ENCODE results near the gene UBE2O.

DNA sequence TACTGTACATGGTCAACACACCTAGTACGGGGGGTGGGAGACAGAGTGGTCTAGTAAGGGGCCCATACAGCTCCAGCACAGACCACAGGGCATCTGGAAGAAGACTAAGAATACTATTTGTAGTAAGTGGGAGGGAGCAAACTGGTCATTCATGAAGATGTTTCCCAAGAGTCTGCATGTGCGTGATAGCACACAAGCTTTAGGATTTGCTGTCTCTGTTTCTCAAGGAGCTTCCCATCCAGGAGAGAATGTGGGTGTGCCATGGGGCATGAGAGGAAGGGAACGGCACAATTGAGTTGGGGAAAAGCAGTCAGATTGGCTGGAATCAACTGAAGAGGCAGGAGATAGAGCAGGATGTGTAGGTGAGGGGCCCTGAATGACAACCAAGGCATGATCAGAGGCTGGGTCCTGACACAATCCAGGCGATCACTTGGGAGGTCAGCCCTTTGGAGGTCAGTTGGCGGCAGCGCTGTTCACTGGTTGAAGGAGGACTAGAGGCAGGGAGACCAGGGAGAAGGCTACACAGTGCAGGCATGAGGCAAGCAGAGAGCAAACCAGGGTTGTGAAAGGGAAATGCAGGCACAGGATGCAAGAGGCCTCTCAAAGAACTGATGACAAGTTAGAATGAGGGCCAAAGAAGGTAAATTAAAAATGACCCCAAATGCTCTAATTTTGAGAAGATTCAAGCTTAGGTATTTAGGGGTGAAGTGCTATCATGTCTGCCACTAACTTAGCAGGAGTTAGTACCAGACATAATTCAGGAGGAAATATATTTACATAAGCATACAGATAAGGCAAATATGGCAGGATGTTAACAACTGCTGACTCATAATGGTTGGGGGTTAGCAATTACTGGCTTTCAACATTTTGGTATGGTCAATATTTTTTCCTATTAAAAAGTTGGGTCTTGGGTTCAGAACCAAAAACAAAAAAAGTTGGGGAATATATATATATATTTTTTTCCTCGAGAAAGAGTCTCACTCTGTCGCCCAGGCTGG is 10.3 kb downstream of the UBE2O start:
- TF ChIP-seq POLR2A (IDR thresholded peaks at IDR 0.05) (no peak), POLR2AphosphoS5 (IDR thresholded peaks at IDR 0.05) (no peak)
- TF ChIP-seq, protein P1, sequence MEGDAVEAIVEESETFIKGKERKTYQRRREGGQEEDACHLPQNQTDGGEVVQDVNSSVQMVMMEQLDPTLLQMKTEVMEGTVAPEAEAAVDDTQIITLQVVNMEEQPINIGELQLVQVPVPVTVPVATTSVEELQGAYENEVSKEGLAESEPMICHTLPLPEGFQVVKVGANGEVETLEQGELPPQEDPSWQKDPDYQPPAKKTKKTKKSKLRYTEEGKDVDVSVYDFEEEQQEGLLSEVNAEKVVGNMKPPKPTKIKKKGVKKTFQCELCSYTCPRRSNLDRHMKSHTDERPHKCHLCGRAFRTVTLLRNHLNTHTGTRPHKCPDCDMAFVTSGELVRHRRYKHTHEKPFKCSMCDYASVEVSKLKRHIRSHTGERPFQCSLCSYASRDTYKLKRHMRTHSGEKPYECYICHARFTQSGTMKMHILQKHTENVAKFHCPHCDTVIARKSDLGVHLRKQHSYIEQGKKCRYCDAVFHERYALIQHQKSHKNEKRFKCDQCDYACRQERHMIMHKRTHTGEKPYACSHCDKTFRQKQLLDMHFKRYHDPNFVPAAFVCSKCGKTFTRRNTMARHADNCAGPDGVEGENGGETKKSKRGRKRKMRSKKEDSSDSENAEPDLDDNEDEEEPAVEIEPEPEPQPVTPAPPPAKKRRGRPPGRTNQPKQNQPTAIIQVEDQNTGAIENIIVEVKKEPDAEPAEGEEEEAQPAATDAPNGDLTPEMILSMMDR (IDR thresholded peaks at IDR 0.05), result no peak

Data from upper lobe of left lung (tissue), 4 donors.